NCI-H1417 treated with DMSO at 0.1 percent for 48 hours (cell line): ENCODE data around the gene ARHGEF7.

Source experiments
- DNase-seq: peaks from one replicate; lab custom pipeline; 2025; lab: John Stamatoyannopoulos, UW

Gene ARHGEF7

DNA sequence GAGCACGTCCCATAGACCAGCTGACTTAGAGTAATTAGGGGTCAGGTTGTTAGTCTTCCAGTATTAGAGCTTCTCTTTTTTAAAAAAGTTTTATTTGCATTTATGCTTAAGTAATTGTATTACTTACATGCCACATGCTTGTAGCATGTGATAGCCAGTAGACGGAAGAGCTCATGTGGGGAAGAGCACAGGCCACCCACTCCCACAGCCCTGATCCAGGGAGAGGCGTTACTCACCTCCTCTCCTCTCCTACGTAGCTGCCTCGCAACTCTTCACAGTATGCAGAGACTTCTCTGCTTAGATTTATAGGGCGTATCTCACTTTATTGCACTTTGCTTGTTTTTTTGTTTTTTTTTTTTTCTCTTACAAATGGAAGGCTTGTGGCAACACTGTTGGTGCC, 110.1 kb downstream of the ARHGEF7 start:
- DNase-seq = no peak

DNA sequence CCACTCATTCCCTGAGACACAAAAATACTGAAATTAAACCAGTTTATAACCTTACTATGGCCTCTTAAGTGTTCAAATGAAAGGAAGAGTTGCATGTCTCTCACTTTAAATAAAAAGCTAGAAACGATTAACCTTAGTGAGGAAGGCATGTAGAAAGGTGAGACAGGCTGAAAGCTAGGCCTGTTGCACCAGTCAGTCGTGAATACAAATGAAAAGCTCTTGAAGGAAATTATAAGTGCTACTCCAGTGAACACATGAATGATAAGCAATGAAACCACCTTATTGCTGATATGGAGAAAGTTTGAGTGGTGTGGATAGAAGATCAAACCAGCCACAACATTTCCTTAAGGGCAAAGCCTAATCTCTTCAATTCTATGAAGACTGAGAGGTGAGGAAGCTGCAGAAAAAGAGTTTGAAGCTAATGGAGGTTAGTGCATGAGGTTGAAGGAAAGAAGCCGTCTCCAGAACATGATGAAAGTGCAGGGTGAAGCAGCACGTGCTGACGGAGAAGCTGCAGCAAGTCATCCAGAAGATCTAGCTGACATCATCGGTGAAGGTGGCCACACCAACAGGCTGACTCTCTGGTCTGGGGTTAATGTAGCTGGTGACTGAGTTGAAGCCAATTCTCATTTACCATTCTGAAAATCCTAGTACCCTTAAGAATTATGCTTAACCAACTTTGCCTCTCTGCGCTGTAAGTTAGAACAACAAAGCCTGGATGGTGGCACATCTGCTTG, 110.9 kb downstream of the ARHGEF7 start:
- no peak for DNase-seq

DNA sequence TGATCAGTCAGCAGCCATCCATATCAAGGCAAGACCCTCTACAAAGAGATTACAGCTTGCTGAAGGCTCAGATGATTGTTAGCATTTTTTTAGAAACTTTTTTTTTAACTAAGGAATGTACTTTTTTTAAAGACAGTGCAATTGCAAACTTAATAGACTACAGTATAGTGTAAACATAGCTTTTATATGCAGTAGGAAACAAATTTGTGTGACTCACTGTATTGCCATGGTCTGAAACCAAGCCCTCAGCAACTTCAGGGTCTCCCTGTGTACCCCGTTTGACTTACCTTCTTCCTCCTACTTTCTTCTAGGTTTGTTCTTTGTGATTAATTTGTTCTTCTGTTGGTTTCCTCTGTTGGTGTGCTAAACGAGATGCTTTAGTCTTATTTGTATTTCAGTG, 112.3 kb downstream of the ARHGEF7 start:
- no peak for DNase-seq

DNA sequence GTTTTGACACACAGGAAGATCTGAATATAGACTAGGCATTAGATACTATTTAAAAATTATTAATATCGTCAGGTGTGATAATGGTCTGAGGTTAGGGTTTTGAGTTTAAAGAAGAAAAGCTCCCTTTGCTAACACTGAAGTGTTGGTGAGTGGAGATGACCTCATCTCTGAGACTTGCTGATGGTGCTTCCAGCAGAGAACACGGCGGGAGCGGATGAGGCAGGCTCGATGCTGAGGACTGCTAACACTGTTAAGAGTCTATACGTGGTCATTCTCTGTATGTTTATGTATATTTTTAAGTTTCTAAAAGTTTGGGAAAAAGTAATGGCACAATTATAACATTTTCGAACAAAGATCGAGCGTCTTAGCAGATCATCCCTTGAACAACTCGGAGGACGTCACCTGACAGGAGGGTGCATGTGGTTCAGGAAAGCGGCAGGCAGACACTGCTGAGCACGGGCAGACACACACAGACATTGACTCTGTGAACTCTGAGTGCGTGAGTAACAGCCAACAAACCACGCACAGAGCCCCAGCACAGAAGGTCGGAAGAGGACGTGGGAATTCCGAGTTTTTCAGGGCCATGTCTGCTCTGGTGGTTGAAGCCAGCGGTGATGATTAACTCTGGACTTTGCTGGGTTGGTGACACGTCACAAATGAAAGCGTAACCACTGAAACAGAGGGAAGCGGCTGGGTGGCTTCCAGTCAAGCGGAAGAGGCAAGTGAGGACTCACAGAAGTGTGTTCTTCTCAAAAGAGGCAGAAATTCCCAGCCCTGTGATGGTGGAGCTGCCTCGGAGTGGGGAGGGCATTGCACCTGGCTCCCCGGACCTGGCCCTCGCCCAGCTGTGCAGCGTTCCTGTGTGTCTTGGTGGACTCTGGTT, 113.4 kb downstream of the ARHGEF7 start:
- DNase-seq = no peak

DNA sequence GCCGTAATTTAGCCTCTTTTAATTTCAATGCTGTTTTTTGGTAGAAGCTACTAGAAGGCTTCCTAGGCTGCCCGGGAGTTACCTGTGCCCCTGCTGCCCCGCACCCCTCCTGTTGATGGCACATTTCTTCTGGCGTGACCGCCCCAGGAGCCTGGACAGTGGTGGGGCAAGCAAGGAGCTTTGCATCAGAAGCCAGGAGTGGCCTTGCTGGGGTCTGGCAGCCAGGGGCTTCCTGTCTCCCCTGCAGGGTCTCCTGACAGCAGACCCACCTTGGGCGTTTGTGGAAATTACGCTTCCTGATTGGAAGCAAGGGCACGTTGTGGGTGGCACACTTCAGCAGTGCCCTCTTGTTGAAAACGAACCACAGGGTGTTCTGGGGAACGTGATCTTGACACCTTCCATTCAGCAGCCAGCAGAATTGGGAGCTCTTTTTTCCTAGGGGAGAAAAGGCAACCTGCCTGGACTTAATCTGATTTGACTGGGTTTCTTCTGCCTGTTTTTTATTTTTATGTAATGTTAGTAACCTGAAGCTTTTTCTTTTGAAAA, 115.3 kb downstream of the ARHGEF7 start:
- DNase-seq = no peak

DNA sequence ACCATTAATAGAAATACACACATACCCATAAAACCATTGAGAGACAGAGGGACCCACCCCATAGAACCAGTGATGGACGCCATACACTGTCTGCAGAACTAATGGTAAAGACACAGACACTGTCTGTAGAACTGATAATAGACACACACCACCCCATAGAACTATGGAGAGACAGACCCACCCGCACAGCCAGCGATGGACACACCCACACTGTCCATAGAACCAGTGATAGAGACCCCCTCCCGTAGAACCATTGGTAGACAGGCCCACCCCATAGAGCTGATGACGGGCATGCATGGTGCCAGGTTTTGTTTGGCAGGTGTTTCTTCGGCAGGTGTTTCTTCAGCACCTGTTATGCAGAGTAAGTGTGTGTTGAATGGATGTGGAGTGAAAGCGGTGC, 117.1 kb downstream of the ARHGEF7 start:
- DNase-seq = no peak

DNA sequence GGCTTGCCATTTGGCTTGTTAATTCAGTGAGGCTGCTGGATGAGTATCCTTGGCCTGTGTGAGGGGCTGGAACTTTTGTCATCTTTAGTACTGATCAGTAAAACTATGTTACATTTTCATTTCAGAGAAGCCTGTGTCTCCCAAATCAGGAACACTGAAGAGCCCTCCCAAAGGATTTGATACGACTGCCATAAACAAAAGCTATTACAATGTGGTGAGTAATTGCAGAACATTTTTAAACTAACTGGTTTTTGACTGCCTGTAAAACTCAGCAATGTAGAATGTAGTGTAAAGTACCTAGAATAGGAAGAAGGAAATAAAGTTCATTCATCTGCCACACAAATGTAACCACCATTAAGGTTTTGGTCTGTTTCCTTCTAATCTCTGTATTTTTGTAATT, 118.0 kb downstream of the ARHGEF7 start:
- DNase-seq = no peak

DNA sequence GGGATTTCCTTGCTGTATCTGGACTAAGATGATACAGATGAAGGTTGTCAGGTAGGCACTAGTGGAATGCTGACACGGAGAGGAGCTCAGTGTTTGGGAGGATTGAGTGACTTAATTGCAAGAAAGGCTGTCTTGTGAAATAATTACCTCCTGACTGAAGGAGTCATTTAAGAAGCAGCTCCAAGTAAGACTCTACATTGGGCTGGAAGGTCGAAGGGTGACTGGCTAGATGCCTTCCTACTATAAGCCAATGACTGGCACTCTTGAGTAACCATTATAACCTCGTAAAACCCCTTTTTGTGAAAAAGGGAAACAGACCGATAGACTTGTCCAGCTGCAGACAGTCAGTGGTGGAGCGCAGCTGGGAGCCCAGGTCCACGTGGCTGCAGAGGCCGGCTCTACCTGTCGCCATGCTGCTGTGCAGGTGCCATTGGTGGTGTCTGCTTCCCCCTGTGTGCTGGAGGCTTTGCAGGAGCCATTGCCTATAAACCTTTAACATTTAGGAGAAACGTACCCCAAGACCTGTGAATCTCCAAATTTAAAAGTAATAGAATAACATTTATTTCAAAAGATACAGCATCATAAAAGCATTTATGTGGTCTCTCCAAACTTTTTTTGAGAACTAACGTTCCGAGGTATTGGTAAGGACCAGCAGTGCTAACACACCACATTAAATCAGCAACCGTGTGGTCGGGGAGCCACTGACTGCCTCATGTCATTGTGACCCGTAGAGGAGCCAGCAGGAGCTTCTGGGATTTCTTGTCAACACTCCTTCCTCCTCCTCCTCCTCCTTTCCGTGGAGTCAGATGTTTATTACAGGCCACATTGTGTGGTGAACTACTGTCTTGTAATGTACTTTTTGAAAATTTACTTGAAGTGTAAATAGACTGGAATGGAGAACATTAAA, 124.9 kb downstream of the ARHGEF7 start:
- no peak for DNase-seq

DNA sequence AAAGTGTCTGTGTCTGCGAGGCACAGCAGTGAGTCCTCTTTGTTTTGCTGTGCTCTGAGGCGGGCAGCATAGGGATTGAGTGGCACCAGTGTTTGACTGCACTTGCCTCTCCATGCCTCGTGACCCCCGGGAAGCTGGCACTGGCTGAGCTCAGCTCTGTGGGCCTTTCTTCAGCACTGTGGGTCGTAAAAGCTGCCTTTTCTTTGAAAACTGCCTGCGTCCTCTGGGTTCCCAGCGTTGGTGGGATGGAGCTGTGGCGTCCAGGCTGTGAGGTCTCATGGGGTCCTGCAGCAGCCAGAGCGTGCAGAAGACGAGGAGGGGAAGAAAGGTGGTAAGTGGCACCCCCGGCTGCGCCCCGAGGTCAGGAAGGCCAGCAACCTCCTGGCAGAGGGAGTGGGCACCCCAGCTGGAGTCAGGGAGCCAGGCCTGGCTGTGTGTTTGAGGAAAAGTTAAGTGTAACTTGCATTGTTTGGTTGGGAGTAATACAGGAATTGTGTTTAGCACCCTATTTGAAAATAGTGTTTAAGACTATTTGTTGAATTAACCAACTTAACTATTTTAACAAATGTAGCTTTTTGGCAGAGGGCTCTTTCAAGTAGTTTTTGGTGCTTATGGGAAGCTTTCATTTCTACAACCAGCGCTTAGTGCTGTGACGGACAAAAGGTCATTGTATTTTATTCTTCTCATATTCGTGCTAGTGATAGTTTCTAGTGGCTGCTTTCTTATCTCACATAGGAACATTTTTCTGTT, 126.1 kb downstream of the ARHGEF7 start:
- no peak for DNase-seq

DNA sequence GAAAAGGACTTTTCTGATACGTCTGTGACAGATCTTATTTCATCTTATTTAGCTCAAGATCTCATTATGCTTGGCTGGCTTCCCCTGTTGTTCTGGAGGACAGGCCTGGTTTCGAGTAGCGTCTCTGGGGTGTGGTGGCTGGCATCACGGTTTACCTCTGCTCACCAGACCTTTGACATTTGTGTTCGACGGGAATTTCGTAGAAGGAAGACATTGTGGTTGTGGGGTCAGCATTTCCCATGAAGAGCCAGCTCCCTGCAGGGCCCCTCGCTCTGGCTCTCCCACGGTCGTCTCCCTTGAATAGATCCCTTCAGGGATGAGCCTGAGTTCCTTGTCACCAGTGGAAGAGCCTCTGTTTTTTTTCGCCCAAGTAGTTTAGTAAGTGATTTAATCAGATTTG, 126.8 kb downstream of the ARHGEF7 start:
- no peak for DNase-seq

DNA sequence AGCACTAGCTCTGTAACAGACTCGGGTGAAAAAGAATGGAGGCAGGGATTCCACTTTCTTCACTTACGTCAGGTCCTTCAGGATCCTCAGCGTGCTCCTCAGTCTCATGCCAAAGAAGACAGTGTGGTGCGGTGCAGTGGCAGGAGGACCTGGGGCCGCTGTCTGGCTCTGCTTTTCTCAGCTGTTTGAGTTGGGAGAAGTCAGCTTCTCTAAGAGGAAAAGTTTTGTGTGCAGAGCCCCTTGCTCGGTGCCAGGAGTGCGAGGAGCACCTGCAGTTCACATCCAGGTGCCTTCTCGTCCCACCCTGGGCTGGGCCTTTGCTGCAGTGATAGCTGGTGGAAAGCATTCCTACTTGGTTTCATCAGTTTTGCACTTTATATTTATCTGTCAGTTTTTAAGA, 127.5 kb downstream of the ARHGEF7 start:
- no peak for DNase-seq

DNA sequence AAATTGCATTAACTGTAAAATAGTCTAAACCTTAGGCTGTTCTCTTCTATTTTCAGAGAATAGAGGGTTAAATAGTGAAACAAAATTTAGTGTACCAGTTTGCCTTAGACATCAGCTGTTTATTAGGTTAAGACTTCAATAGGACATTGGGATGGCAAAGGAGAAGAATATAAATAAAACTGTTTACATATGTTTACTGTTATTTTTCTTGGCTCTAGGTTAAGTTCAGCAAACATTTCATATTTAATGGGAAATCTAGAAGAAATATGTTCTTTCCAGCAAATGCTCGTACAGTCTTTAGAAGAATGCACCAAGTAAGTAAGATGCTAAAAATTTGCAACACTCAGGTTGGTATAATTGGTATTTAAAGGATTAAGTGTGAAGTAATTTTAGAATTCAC, 128.9 kb downstream of the ARHGEF7 start:
- DNase-seq = no peak

DNA sequence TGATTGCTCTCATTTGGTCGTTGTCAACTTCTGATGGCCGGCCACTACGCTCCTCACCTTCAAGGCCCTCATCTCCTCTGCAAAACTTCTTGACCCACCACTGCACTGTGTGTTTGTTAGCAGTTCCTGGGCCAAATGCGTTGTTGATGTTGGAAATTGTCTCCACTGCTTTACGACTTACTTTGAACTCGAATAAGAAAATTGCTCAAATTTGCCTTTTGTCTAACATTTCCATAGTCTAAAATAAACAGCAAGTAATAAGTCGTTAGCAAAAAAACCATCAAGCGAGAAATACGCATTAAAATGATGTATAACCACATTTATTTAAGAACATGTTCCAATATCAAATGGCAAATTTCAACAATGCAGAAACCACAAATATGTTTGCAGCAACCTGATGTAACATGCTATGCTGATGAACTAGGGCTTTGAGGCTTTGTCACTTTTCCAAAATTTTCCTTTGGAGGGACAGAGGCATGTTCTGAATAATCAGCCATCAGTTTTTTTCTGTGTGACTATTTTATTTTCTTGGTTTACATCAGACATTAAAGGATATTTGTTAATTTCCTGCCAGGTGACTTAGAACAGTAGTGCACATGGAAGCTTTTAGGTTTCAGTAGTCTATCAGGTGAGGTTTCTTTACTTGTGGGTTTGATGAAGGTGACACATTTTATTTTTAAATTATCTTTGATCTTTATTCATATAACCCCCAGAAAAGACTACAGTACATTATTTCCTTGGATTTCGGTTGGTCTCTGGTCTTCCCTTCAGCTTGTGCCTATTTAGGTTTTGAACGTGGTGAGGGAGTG, 130.7 kb downstream of the ARHGEF7 start:
- no peak for DNase-seq

DNA sequence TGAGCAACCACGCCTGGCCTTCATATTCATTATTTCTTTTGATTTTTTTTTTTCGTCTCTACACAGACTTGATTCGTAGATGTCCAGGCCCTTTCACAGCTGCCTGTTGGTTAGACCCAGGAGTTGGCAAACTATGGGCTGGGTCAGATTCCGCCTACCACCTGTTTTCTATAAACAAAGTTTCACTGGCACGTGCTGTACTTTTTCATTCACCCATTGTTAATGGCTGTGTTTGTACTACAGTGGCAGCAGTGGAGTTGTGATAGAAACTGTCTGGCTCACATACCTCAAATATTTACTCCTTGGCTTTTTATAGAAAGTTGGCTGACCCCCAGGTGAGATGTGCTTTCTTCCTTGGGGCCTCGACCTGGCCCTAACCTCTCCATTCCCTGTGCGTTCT, 132.4 kb downstream of the ARHGEF7 start:
- no peak for DNase-seq

DNA sequence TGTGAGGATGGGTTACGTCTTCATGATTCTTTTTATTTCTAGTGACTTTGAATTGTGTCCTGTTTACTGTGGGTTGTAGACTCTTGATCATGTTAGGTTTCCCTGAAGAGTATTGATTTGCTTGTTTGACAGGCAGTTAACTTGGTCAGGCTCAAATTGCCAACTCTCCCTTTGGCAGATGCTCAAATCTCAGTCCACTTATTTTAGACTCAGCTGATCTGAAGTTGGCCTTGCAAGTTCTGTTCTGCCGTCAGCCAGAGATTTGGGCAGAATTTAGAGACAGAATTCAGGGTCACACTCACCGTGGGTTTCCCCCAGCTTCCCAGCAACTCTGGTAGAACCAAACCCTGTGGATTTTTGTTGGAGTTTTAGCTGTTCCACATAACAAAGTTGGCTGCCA, 133.7 kb downstream of the ARHGEF7 start:
- DNase-seq = no peak

DNA sequence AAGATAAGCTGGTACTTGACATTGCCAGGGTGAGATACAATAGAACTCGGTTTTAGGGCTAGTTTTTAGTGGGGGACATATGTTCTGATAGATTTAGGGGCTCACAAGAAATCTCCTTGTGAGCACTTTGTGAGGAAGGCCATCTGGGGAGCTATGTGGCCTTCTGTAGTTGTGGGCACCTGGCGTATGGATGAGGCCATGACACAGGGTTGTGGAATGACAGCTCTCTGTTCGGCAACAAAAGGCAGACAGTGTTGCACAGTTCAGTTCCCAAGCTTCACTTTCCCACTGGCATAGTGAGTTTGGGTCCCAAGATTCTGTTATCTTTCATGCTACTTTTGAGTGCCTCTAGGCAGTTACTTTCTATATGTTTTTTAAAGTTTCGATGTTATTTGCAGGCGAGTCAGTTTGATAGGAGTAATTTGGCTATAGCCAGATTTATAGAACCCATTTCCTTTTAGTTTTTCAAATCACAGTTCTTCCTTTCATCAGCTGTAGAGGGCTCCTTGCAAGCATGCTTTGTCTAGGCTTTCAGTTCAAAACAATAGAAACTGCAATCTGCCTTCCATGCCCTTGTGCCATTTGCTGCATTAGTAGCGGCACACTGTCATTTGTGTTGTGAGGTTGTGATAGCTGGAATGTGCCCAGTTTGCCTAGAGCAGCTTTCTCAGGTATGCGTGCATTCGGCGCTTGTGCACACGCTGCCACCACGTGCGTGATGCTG, 134.7 kb downstream of the ARHGEF7 start:
- DNase-seq = no peak

DNA sequence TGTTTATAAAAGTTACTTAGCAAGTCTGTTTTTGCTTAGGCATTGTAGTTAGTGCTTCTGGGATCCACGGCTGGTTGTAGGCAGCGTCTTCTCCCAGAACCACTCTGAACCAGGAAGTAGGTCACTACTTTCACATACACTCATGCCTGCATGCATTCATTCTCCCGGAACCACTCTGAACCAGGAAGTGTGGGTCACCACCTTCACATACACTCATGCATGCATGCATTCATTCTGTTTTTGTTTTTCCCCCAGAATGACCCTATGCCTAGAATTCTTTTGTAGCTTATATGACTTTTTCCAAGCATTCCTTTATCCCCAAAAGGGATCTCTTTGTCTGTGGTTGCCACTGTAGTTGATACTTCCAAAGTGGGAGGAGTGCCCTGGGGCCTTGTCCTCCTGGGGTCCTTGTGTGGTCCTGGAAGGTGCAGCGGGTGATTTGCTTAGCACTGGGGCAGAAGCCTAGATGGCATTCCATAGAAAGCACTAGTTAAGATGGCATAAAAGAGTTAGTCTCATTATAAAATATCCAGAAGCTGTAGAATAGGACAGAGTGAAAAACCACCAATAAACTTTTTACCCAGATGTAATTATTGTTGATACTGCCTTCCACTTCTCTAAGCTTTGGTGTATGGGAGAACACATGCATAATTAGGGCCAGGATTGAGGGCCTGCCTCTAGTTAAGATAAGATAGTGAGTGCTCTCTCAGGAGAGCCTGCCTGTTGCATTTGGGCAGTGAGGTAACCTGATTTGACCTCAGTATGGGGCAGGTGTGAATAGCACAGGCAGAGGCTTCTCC, 136.7 kb downstream of the ARHGEF7 start:
- DNase-seq = no peak

DNA sequence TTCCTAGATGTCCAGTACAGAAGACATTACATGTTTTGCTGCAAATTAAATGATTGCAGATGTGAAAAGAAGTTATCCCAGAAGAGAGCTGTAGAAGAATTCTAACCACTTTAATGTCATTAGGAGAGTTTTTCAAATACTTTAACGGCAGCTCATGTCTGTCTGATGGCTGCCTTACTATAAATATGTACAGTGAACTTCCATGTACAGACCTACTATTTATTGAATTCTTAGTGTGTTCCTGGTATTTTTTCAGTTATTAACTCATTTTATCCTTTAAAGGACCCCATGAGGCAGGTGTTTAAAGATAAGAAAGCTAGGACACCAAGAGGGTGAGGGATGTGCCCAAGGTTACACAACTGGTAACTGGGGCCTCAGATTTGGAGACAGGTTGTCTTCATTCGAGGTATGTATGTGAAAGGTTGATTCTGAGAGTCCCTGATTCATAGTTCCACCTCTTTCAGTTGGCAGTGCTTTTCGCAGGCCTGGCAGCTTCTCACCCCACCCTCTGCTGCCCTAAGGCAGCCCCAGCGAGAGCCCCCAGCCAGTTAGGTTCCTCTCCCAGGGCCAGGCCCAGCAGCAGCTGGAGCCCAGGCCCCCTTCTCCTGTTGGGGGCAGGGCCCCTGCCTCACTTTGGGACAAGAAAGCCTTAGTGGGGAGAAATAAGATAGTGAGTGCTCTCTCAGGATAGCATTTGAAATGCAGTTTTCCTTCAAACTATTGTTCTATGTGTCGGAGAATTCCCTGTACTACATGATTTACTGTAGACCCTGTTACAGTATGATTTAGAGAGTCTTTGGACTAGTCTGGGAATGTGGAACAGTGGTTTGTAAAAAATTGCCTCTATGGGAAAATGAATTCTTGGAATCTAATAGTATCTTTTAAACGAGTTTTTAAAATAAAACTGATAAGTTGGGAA, 137.6 kb downstream of the ARHGEF7 start:
- DNase-seq = no peak
